NCI-H1105 treated with DMSO at 0.1 percent for 48 hours (cell line): ENCODE measurements around the gene PTF1A.
"Not testable (repeated sequence)": the region's sequence is repeated elsewhere in the genome, so short reads cannot be mapped to it uniquely, and the experiment has no call there.

Experiments used
- DNase-seq: peaks from one replicate; lab custom pipeline; 2025; lab: John Stamatoyannopoulos, UW

The PTF1A gene

DNA sequence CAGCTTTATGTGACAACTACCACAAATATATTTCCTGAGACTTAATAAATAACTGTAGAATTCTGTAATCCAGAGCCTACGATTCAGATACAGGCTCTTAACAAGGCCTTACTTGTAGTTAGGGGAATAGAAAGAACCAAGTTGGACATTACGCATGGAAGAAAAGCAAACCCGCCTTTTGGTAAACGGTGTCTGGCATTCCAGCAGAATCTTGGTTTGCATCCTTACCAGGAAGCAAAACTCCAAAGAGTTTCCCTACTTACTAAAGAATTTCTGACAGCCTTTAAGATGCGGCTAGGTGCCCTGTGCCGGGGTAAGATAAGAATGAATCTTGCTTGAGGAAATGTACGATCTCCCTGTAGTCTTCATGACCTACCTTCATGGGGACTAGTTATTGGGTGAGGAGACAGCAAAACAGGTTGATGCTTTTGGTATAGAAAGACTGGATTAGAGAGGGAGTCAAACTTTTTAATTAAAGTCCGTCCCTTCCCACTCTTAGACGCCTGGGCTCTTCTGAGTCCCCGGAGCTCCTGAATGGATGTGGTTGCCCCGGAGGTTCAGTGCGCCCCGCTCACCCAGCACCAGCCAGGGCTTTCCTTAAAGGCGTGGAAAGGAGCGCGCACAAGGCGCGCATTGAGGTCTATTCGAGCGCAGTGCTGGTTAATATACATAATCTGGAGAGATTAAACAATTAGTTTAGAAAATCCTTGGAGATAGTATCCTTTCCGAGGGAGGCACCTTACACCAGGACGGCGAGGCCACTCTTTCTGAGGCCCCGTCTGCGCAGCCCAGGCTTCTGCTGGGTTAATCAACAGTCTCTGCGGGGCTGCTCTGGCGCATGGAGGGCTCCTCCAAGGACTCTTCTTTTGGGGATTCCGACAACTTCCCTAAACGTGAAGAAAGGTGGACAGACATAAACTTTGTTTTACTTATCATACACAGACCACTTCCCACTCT lies 11.5 kb downstream of the PTF1A start:
- DNase-seq = no peak

DNA sequence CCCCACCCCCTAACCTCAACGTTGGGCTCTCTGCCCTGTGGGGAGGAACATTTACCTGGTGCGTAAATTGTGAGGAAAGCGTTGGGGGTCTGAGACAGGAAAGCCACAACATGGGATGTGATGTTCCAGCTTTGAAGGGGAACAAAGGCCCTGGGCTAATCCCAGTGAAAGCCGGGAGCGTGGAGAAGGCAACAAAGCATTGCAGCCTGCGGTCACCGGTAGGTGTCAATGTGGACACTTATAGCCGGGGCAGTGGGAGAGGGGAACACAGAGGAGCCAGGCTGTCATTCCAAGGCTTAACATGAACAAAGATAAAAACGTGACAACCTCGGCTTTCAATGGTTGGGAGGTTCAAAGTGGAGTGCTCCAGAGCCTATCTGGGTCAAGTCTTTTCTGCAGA lies 12.7 kb downstream of the PTF1A start:
- DNase-seq = no peak

DNA sequence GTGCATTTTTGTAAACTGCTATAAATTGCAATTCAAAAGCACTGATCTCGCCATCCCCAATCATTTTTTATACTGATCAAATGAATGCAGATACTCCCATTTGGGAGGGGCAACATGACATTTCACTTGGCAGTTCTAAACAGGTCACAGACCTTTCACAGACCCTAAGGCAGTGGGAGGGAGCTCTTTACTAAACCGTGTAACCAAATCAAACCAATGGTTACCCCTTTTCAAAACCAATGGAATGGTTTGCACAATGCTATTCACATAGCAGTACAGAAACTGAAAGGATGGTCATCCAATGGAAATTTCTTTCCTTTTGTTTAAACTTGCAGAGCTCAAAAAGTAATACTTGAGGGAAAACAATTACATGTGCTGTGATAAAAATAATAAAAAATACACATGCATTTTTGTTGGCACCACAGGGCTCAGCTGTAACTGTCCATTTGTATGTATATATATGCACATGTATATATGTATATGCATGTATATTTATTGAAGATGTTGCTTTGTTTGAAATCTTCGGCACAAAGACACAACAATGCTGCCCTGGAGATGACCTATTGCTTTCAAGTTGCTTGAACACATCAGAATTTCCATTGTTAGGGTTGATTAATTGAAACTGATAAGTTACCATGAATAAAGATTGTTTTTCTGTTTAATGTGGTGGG lies 14.0 kb downstream of the PTF1A start:
- DNase-seq = no peak

DNA sequence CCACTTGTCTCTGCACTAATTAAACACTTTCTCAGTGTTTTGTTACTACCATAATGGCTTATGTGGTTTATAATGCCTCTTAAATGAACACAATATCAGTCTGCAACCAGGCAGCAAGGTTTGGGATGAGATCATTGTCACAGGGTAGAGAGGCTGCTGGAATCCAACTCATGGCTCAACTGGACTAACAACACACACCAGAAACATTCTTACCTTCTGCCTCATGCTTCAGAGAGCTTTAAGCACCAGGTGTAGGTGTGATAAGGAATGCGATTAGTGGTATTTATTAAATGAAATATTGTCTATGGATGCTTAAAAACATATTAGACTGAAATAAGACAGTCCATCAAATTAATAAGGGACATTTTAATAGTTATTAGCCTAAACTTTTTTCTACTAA lies 25.4 kb downstream of the PTF1A start:
- no peak for DNase-seq

DNA sequence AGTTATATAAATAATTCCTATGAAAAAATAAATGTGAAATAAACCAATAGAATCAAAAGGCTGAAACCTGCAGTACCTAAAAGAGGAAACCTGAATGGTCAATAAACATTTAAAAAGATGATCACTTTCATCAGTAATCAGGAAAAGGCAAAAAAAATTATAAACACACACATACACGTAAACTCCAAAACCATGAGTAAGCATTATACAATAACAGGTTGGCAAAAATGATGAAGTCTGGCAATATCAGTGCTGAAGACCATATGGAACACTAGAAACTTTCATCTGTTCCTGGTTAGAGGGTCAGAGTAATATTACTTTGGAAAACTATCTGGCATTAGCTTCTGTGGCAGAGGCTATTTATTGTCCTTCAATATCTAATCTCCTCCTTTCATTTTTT lies 38.5 kb downstream of the PTF1A start:
- DNase-seq = no peak

DNA sequence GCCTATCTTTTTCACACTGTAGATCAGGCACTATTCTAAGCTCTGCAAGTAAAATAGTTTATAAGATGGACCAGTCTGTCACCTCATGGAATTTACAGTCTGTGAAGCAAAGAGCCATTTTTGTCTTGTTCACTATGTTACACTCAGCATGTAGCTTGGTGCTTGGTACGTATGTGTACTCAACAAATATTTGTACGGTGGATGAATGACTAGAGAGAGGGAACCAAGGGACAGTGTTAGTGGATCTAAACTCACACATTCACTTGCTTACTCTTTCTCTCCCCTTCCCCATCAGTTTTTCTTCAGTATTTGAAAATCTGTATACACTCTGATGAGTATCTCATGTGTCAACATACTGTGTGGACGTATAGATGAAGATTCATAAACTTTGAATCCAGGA lies 45.9 kb downstream of the PTF1A start:
- DNase-seq = no peak

DNA sequence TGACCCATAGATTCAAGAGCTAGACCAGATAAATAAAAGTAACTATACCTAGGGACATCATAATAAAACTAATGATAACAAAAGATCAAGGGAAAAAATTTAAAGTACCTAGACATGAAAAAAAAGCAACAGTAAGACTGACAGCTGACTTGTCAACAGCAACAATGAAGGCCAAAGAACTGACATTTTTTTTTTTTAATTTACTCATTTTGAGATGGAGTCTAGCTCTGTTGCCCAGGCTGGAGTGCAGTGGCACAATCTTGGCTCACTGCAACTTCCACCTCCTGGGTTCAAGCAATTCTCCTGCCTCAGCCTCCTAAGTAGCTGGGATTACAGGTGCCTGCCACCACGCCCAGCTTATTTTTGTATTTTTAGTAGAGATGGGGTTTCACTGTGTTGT lies 49.7 kb downstream of the PTF1A start:
- DNase-seq = not testable (repeated sequence)
